GM12872 (cell line): ENCODE results near the gene KLC1.

Experiments
- TF ChIP-seq, protein P1 (sequence below): IDR thresholded peaks from 3 replicates; pipeline ENCODE4 v1.5.1; 2011; ENCODE audit warnings: low read depth, mild to moderate bottlenecking, low read length, moderate library complexity; ENCODE audit not compliant: insufficient read depth

Gene KLC1

DNA sequence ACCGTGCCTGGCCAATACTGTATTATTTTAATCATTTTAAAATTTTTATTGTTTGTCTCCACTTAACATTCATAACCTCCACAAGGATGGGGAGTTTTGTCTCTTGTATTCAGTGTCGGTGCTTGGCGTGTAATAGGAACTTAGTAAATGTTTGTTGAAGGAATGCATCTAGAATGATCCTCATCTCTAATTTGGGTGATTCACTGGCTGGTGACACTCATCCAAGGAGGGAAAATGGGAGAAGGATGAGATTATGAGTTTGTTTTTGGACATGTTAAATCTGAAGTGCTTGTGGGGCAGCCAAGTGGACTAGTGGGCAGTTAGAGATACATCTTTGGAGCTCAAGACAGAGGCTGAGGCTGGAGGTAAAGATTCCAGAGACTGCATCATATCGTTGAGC is 5.1 kb downstream of the KLC1 start:
- TF ChIP-seq, protein P1, sequence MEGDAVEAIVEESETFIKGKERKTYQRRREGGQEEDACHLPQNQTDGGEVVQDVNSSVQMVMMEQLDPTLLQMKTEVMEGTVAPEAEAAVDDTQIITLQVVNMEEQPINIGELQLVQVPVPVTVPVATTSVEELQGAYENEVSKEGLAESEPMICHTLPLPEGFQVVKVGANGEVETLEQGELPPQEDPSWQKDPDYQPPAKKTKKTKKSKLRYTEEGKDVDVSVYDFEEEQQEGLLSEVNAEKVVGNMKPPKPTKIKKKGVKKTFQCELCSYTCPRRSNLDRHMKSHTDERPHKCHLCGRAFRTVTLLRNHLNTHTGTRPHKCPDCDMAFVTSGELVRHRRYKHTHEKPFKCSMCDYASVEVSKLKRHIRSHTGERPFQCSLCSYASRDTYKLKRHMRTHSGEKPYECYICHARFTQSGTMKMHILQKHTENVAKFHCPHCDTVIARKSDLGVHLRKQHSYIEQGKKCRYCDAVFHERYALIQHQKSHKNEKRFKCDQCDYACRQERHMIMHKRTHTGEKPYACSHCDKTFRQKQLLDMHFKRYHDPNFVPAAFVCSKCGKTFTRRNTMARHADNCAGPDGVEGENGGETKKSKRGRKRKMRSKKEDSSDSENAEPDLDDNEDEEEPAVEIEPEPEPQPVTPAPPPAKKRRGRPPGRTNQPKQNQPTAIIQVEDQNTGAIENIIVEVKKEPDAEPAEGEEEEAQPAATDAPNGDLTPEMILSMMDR, result no peak

DNA sequence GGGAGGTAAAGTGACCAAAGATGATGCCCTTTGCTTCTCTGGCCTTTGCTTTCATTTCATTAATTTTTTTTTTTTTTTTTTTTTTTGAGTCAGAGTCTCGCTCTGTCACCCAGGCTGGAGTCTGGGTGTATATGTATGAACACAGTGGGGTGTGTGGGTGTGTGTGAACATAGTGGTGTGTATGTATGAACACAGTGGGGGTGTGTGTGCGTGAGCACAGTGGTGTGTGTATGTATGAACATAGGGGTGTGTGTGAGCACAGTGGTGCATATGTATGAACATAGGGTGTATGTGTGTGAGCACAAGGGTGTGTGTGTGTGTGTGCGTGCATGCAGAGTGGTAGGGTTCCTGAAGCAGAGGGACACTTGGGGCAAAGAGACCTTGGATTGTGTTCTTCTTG is 9.6 kb downstream of the KLC1 start:
- TF ChIP-seq, protein P1, result no peak

DNA sequence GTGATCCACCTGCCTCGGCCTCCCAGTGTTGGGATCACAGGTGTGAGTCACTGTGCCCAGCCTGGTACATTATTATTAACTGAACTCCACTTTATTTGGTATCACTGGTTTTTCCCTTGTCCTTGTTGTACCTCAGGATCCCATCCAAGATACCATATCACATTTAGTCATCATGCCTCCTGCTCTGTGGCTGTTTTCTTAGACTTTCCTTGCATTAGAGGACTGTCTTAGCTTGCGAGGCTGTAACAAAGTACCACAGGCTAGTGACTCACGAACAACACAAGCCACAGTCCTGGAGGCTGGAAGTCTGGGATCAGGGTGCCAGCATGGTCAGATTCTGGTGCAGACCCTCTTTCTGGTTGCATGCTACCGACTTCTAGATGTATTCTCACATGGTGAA is 12.2 kb downstream of the KLC1 start:
- TF ChIP-seq, protein P1, result no peak

DNA sequence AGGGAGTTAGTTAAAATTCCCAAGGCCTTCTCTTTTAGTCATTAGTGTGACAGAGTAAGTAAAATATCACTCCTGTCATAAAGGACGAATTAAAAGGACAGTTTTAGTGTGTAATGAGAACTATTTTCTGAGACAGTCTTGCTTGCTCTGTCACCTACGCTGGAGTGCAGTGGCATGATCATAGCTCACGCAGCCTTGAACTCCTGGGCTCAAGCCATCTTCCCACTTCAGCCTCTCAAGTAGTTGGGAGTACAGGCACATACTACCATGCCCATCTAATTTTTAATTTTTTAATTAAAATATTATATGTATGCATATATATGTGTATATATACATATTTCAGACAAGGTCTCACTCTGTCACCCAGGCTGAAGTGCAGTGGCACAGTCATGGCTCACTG is 17.2 kb downstream of the KLC1 start:
- TF ChIP-seq, protein P1, result no peak

DNA sequence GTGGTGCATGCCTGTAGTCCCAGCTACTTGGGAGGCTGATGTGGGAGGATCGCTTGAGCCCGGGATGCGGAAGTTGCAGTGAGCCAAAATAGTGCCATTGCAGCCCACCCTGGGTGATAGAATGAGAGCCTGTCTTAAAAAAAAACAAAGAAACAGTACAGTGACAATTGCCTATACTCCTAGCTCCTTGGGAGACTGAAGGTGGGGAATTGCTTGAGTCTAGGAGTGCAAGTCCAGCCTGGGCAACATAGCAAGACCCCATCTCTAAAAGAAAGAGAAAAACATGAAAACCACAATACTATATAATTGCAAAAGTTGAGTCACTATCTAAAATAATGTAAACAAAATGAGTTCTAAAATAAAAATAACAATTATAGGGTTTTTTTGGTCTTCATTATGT is 20.0 kb downstream of the KLC1 start:
- TF ChIP-seq, protein P1, result no peak

DNA sequence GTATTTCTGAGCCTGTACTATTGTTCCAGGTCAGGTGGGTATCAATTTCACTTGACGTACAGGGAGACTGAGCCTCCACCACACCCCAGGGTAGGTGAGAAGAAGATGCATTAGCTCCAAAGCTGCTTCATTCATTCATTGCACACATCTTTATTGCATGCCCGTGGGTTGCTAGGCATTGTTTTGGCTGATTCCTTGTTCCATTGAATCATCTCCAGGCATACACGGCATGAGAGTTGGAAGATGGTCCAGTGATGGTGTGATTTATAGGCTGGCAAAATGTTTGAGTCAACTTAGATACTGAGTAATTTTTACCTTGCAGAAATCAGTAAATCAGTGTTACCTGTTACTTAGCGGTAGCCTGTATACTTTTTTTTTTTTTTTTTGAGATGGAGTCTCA is 21.2 kb downstream of the KLC1 start:
- TF ChIP-seq, protein P1, result no peak

DNA sequence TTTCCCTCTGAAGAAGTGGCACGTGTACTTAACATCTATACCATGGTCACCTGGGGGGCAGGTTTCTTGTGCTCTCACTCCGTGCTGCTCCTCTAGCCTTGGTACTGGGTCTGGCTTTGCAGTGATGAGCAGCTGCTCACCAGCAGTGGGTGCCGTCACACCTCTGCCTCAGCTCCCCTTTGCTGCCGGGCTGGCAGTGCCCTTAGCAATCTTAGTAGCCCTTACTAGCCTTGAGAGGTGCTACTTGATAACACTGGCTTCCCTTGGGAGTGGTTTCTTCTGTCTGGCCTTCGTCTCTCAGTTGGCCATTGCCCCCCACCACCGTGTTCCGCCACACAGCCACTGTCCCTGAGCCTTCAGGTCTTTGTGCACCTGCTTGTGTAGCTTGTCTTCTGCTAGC is 22.6 kb downstream of the KLC1 start:
- TF ChIP-seq, protein P1, result no peak

DNA sequence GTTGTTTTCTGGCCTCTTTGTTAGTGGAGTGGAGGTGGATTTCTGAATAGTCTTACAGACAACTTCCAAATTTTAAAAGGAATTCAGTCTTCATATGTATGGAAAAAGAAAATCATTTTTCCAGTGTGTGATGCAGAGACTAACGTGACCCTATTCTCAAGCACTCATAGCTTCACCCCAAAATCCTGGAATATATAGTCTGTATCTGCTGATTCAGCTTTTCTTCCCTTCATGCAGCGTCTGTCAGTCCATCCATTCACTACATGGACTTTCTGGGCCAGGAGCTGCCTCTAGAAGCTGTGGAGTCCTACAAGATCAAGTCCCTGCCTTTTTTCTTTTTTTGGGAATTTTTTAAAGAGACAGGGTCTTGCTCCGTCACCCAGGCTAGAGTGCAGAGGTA is 23.8 kb downstream of the KLC1 start:
- TF ChIP-seq, protein P1, result no peak
